HepG2 (cell line): ENCODE measurements around the gene NLRP12. TPM values are rescaled to one million over a fixed set of nuclear protein-coding genes. Genes with fewer than 3 reads are reported as not detected.

ENCODE experiments used
- EHMT2 ChIP-seq: fragments of 200-600 bp; sonication (generic); IDR thresholded peaks from 2 replicates; pipeline ENCODE4 v1.7.0; 2017; ENCODE audit warnings: antibody characterized with exemption, low read depth, low read length, borderline replicate concordance
- HDAC1 ChIP-seq: sonication (generic); formaldehyde crosslinking; IDR thresholded peaks from 2 replicates; pipeline ENCODE4 v1.5.1; 2020; ENCODE audit warnings: mild to moderate bottlenecking, missing genetic modification reagents
- HOXA9 ChIP-seq: sonication (generic); formaldehyde crosslinking; IDR thresholded peaks from 2 replicates; pipeline ENCODE4 v1.8.1; 2022; ENCODE audit warnings: missing genetic modification reagents, mild to moderate bottlenecking, moderate library complexity, borderline replicate concordance
- KDM1A ChIP-seq: IDR thresholded peaks from 2 replicates; pipeline ENCODE4 v1.6.1; 2016; ENCODE audit warnings: missing compliant biosample characterization
- MYNN ChIP-seq: sonication (generic); formaldehyde crosslinking; IDR thresholded peaks from 2 replicates; pipeline ENCODE4 v1.4.0; 2020; ENCODE audit warnings: mild to moderate bottlenecking, low read depth, missing genetic modification reagents
- POLR2A ChIP-seq, 2 experiments: IDR thresholded peaks; 2 replicates each; pipeline ENCODE4 v1.6.1; 2011; ENCODE audit warnings: low read depth in 2 of 2, low read length in 2 of 2, mild to moderate bottlenecking in 1 of 2, moderate library complexity in 1 of 2; ENCODE audit not compliant: insufficient read depth in 1 of 2
- RAD51 ChIP-seq: fragments of 450-650 bp; IDR thresholded peaks from 2 replicates; pipeline ENCODE4 v1.6.1; 2016; ENCODE audit warnings: borderline replicate concordance
- RARA ChIP-seq: IDR thresholded peaks from 2 replicates; pipeline ENCODE4 v1.6.1; 2016; ENCODE audit warnings: missing genetic modification reagents, missing compliant biosample characterization
- SIN3A ChIP-seq: IDR thresholded peaks from 2 replicates; pipeline ENCODE4 v1.6.1; 2011; ENCODE audit warnings: low read depth, mild to moderate bottlenecking, control low read depth, low read length, borderline replicate concordance
- ZC3H13 ChIP-seq: sonication (generic); formaldehyde crosslinking; IDR thresholded peaks from 2 replicates; pipeline ENCODE4 v1.8.1; 2023; ENCODE audit warnings: mild to moderate bottlenecking, missing genetic modification reagents, moderate library complexity
- ZMAT5 ChIP-seq: sonication (generic); formaldehyde crosslinking; IDR thresholded peaks from 2 replicates; pipeline ENCODE4 v1.5.0; 2020; ENCODE audit warnings: mild to moderate bottlenecking, low read depth, missing genetic modification reagents, borderline replicate concordance
- ZMYM3 ChIP-seq: sonication (generic); formaldehyde crosslinking; IDR thresholded peaks from 2 replicates; pipeline ENCODE4 v1.5.1; 2020; ENCODE audit warnings: mild to moderate bottlenecking, missing genetic modification reagents
- ZNF274 ChIP-seq: sonication (generic); formaldehyde crosslinking; IDR thresholded peaks from 2 replicates; pipeline ENCODE4 v1.5.1; 2020; ENCODE audit warnings: mild to moderate bottlenecking, missing genetic modification reagents
- ZNF383 ChIP-seq: sonication (generic); formaldehyde crosslinking; IDR thresholded peaks from 2 replicates; pipeline ENCODE4 v1.4.0; 2020; ENCODE audit warnings: missing genetic modification reagents, mild to moderate bottlenecking, borderline replicate concordance
- ZNF549 ChIP-seq: sonication (generic); formaldehyde crosslinking; IDR thresholded peaks from 2 replicates; pipeline ENCODE4 v1.5.0; 2020; ENCODE audit warnings: missing genetic modification reagents
- ZNF564 ChIP-seq: sonication (generic); formaldehyde crosslinking; IDR thresholded peaks from 2 replicates; pipeline ENCODE4 v1.8.1; 2023; ENCODE audit warnings: mild to moderate bottlenecking, missing genetic modification reagents
- ZNF597 ChIP-seq: sonication (generic); formaldehyde crosslinking; IDR thresholded peaks from 2 replicates; pipeline ENCODE4 v1.5.0; 2020; ENCODE audit warnings: missing genetic modification reagents
- ZNF672 ChIP-seq: sonication (generic); formaldehyde crosslinking; IDR thresholded peaks from 2 replicates; pipeline ENCODE4 v1.8.1; 2022; ENCODE audit warnings: missing genetic modification reagents
- ZNF770 ChIP-seq: sonication (generic); formaldehyde crosslinking; IDR thresholded peaks from 2 replicates; pipeline ENCODE4 v1.5.0; 2020; ENCODE audit warnings: mild to moderate bottlenecking, missing genetic modification reagents
- ZNF841 ChIP-seq: sonication (generic); formaldehyde crosslinking; IDR thresholded peaks from 2 replicates; pipeline ENCODE4 v1.8.1; 2023; ENCODE audit warnings: missing genetic modification reagents, borderline replicate concordance
- polyA plus RNA-seq, 8 experiments: library from polyadenylated mRNA; depleted of rRNA in 3 of 8; stranded (reverse) in 7 of 8; unstranded in 1 of 8; fragments of >200 nt; fragmentation: Illumina TruSeq in 4 of 8; extraction: Trizol in 4 of 8; gene quantifications; 2 replicates each; pipeline versions ENCODE4 v1.2.1 to v1.2.3, GENCODE V29; 2011 to 2016; ENCODE audit warnings: low read depth in 4 of 8, missing spikeins in 1 of 8, mixed read lengths in 1 of 8; ENCODE audit not compliant: insufficient read depth in 1 of 8
- total RNA-seq, 5 experiments: library from RNA; depleted of rRNA; stranded (reverse); fragments of >200 nt; fragmentation: Illumina TruSeq; extraction: Trizol; gene quantifications; 2 replicates each; pipeline ENCODE4 v1.2.3, GENCODE V29; 2016; ENCODE audit warnings: low read depth in 1 of 5
- TF ChIP-seq, protein P1 (sequence below): sonication (generic); formaldehyde crosslinking; IDR thresholded peaks from 2 replicates; pipeline ENCODE4 v1.5.1; 2020; ENCODE audit warnings: mild to moderate bottlenecking, missing genetic modification reagents, moderate library complexity
- TF ChIP-seq, protein P2 (sequence below): IDR thresholded peaks from 2 replicates; pipeline ENCODE4 v1.6.1; 2016; ENCODE audit warnings: missing genetic modification reagents, missing compliant biosample characterization
- TF ChIP-seq, protein P3 (sequence below): sonication (generic); formaldehyde crosslinking; IDR thresholded peaks from 2 replicates; pipeline ENCODE4 v1.5.0; 2020; ENCODE audit warnings: mild to moderate bottlenecking, missing genetic modification reagents

NLRP12 gene
- total and polyA plus RNA-seq, 2 of the 13 experiments (the other 11 are each of a cell fraction or from before 2014, with no cell fraction given) = 0.15 to 0.20 TPM

GRCh38 chr19:53801257-53801656 lies 22.9 kb downstream of the NLRP12 start (continued):
- TF ChIP-seq ZMAT5 (CRISPR knock-in tag) (no peak), MYNN (no peak), ZNF564 (CRISPR knock-in tag) (no peak), POLR2A (IDR thresholded peaks at IDR 0.05; ENCODE audit: insufficient read depth in 1 of 2, low read depth in 2 of 2, low read length in 2 of 2) (0 out of 4 replicates have a peak, but pooled peaks of 1 of the 2 experiments have one; percentile 25), ZC3H13 (CRISPR knock-in tag) (no peak), HOXA9 (CRISPR knock-in tag) (no peak), HDAC1 (no peak), ZNF672 (no peak), ZNF770 (CRISPR knock-in tag) (peak; percentile 98), EHMT2 (no peak), ZNF597 (CRISPR knock-in tag) (no peak), ZMYM3 (CRISPR knock-in tag) (peak; percentile 91), KDM1A (CRISPR knock-in tag) (peak; percentile 58; the same call in 1 of the 2 replicates), RAD51 (no peak), ZNF383 (no peak), ZNF549 (CRISPR knock-in tag) (no peak), RARA (CRISPR knock-in tag) (no peak), ZNF274 (CRISPR knock-in tag) (no peak), ZNF841 (CRISPR knock-in tag) (no peak), SIN3A (no peak)
- TF ChIP-seq, protein P1, sequence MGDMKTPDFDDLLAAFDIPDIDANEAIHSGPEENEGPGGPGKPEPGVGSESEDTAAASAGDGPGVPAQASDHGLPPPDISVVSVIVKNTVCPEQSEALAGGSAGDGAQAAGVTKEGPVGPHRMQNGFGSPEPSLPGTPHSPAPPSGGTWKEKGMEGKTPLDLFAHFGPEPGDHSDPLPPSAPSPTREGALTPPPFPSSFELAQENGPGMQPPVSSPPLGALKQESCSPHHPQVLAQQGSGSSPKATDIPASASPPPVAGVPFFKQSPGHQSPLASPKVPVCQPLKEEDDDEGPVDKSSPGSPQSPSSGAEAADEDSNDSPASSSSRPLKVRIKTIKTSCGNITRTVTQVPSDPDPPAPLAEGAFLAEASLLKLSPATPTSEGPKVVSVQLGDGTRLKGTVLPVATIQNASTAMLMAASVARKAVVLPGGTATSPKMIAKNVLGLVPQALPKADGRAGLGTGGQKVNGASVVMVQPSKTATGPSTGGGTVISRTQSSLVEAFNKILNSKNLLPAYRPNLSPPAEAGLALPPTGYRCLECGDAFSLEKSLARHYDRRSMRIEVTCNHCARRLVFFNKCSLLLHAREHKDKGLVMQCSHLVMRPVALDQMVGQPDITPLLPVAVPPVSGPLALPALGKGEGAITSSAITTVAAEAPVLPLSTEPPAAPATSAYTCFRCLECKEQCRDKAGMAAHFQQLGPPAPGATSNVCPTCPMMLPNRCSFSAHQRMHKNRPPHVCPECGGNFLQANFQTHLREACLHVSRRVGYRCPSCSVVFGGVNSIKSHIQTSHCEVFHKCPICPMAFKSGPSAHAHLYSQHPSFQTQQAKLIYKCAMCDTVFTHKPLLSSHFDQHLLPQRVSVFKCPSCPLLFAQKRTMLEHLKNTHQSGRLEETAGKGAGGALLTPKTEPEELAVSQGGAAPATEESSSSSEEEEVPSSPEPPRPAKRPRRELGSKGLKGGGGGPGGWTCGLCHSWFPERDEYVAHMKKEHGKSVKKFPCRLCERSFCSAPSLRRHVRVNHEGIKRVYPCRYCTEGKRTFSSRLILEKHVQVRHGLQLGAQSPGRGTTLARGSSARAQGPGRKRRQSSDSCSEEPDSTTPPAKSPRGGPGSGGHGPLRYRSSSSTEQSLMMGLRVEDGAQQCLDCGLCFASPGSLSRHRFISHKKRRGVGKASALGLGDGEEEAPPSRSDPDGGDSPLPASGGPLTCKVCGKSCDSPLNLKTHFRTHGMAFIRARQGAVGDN (CRISPR knock-in tag) = peak; percentile 33
- TF ChIP-seq, protein P2, sequence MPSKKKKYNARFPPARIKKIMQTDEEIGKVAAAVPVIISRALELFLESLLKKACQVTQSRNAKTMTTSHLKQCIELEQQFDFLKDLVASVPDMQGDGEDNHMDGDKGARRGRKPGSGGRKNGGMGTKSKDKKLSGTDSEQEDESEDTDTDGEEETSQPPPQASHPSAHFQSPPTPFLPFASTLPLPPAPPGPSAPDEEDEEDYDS (CRISPR knock-in tag) = no peak
- TF ChIP-seq, protein P3, sequence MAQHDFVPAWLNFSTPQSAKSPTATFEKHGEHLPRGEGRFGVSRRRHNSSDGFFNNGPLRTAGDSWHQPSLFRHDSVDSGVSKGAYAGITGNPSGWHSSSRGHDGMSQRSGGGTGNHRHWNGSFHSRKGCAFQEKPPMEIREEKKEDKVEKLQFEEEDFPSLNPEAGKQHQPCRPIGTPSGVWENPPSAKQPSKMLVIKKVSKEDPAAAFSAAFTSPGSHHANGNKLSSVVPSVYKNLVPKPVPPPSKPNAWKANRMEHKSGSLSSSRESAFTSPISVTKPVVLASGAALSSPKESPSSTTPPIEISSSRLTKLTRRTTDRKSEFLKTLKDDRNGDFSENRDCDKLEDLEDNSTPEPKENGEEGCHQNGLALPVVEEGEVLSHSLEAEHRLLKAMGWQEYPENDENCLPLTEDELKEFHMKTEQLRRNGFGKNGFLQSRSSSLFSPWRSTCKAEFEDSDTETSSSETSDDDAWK = no peak
